Fibroblast of lung (primary cell): Measurements from ENCODE around the gene STK11IP. TPM values are rescaled to one million over a fixed set of nuclear protein-coding genes. Genes with fewer than 3 reads are reported as not detected.
A peak's percentile ranks its signal among the peaks of the same experiment; 100 is the strongest.

Experiments
- DNase-seq, 2 donors: peaks; one replicate each; pipeline versions ENCODE4 v3.0.0 to v3.0.0-alpha.2; 2010; ENCODE audit warnings: low read depth in 2 of 2
- H2AFZ ChIP-seq: 2 replicates; pipeline ENCODE4 v1.5.1; 2012; ENCODE audit warnings: low read length, control low read depth, inconsistent platforms
- H3K27ac ChIP-seq: 2 replicates; pipeline ENCODE4 v1.5.1; 2011; ENCODE audit warnings: low read length, control low read depth; ENCODE audit not compliant: insufficient read depth
- H3K27me3 ChIP-seq: 2 replicates; pipeline ENCODE4 v1.5.1; 2011; ENCODE audit warnings: mild to moderate bottlenecking, low read length; ENCODE audit not compliant: control insufficient read depth, insufficient read depth
- H3K36me3 ChIP-seq: 2 replicates; pipeline ENCODE4 v1.5.1; 2011; ENCODE audit warnings: low read length; ENCODE audit not compliant: control insufficient read depth, insufficient read depth
- H3K4me1 ChIP-seq: 2 replicates; pipeline ENCODE4 v1.5.1; 2011; ENCODE audit warnings: low read length; ENCODE audit not compliant: control insufficient read depth, insufficient read depth; ENCODE audit errors: extremely low read depth
- H3K4me2 ChIP-seq: 2 replicates; pipeline ENCODE4 v1.5.1; 2011; ENCODE audit warnings: low read length, control low read depth; ENCODE audit not compliant: insufficient read depth; ENCODE audit errors: extremely low read depth
- H3K4me3 ChIP-seq, 4 experiments: fragments of 200-600 bp in 1 of 4; sonication (generic) in 1 of 4; replicated peaks in 1 of 4; 2 replicates each; pipeline ENCODE4 v1.5.1; 2011 to 2016; ENCODE audit warnings: low read length in 4 of 4, low read depth in 3 of 4, mild to moderate bottlenecking in 3 of 4, control low read depth in 2 of 4, inconsistent platforms in 1 of 4, mixed read lengths in 1 of 4; ENCODE audit not compliant: insufficient read depth in 1 of 4; ENCODE audit errors: control extremely low read depth in 1 of 4
- H3K79me2 ChIP-seq: 2 replicates; pipeline ENCODE4 v1.5.1; 2012; ENCODE audit warnings: mild to moderate bottlenecking, low read length, inconsistent platforms; ENCODE audit not compliant: control insufficient read depth, insufficient read depth
- H3K9ac ChIP-seq: 2 replicates; pipeline ENCODE4 v1.5.1; 2011; ENCODE audit warnings: mild to moderate bottlenecking, low read length, control low read depth; ENCODE audit not compliant: insufficient read depth
- H3K9me3 ChIP-seq: 2 replicates; pipeline ENCODE4 v1.5.1; 2012; ENCODE audit warnings: low read depth, low read length; ENCODE audit not compliant: control insufficient read depth, insufficient read depth
- H4K20me1 ChIP-seq: 2 replicates; pipeline ENCODE4 v1.5.1; 2011; ENCODE audit warnings: low read length; ENCODE audit not compliant: control insufficient read depth, insufficient read depth; ENCODE audit errors: extremely low read depth
- EZH2 ChIP-seq: IDR thresholded peaks from 2 replicates; pipeline ENCODE4 v1.5.1; 2012; ENCODE audit warnings: low read length, control low read depth, mild to moderate bottlenecking; ENCODE audit errors: missing control alignments
- polyA plus RNA-seq, 2 donors: library from polyadenylated mRNA; depleted of rRNA in 1 of 2; stranded (reverse) in 1 of 2; unstranded in 1 of 2; fragments of >200 nt; gene quantifications; 2 replicates each; pipeline ENCODE4 v1.2.1, GENCODE V29; 2011 to 2012; ENCODE audit warnings: missing spikeins in 1 of 2
- total RNA-seq: library from RNA; depleted of rRNA; stranded (reverse); fragments of >200 nt; gene quantifications from 2 replicates; pipeline ENCODE4 v1.2.1, GENCODE V29; 2014
- TF ChIP-seq, protein P1 (sequence below), 2 donors: IDR thresholded peaks in 1 of 2; conservative IDR thresholded peaks in 1 of 2; 1 replicate in 1 of 2; 2 replicates in 1 of 2; pipeline ENCODE4 v1.5.1; 2011 to 2012; ENCODE audit warnings: low read length in 2 of 2, control low read depth in 1 of 2, inconsistent platforms in 1 of 2, low read depth in 1 of 2, mild to moderate bottlenecking in 1 of 2

The STK11IP gene
- total and polyA plus RNA-seq, 2 donors (not counting 1 experiment from before 2014, with no cell fraction given): 5.6 to 16.8 TPM

DNA sequence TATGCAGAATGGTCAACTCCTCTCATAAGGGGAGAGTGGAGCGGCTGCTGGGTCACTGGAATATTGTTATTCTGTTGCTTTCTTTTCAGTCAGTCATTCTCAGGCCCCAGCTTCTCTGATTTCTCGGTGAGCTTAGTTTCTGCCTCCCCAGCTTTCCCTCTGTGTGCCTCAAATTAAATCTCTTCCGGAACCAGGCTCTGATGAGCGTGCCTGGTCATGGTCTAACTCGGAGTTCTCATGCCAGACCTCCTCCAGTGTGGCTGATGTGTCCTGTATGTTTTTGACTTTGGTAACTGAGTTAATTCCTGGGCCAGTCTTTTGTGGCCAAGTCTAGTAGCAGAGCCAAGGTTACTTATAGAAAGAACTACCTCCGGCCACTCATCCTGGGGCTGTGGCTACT, 4.9 kb upstream of the STK11IP start:
- DNase-seq: no peak

DNA sequence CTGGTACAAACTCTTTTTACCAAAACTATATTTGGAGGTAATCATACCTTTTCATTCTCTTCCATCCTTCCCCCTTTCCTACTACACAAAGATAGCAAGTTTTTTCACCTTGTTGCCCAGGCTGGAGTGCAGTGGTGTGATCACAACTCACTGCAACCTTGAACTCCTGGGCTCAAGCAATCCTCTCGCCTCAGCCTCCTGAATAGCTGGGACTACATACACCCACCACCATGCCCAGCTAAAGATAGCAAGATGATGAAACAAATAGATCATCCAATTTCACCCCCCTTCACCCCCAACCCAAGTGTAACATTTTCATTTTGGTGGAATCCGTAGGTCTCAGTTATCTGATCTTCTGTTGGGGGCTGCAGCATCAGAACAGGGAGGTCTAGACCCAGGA, 4.5 kb upstream of the STK11IP start:
- Histone ChIP-seq H2AFZ (no peak overlapping the region), H4K20me1 (no peaks in the 10 kb centered on the region), H3K27me3 (no peaks in the 10 kb centered on the region), H3K9me3 (no peaks in the 10 kb centered on the region), H3K9ac (no peak overlapping the region), H3K27ac (no peak overlapping the region), H3K4me3 (no peak overlapping the region), H3K4me1 (peaks cover under 1% of the 10 kb centered on the region), H3K4me2 (no peak overlapping the region), H3K79me2 (no peaks in the 10 kb centered on the region), H3K36me3 (no peaks in the 10 kb centered on the region)
- no peak for DNase-seq
- TF ChIP-seq, protein P1, sequence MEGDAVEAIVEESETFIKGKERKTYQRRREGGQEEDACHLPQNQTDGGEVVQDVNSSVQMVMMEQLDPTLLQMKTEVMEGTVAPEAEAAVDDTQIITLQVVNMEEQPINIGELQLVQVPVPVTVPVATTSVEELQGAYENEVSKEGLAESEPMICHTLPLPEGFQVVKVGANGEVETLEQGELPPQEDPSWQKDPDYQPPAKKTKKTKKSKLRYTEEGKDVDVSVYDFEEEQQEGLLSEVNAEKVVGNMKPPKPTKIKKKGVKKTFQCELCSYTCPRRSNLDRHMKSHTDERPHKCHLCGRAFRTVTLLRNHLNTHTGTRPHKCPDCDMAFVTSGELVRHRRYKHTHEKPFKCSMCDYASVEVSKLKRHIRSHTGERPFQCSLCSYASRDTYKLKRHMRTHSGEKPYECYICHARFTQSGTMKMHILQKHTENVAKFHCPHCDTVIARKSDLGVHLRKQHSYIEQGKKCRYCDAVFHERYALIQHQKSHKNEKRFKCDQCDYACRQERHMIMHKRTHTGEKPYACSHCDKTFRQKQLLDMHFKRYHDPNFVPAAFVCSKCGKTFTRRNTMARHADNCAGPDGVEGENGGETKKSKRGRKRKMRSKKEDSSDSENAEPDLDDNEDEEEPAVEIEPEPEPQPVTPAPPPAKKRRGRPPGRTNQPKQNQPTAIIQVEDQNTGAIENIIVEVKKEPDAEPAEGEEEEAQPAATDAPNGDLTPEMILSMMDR (conservative IDR thresholded peaks at IDR 0.05 in 1 of 2, IDR thresholded peaks at IDR 0.05 in 1 of 2; ENCODE audit: low read depth in 1 of 2, low read length in 2 of 2): no peak
- TF ChIP-seq EZH2: no peak

More for the DNA sequence above, 4.9 kb upstream of the STK11IP start:
- Histone ChIP-seq H3K9ac (no peak overlapping the region), H3K4me1 (no peaks in the 10 kb centered on the region), H3K79me2 (no peaks in the 10 kb centered on the region), H3K27ac (no peak overlapping the region), H2AFZ (no peak overlapping the region), H3K4me3 (no peak overlapping the region), H3K9me3 (no peaks in the 10 kb centered on the region), H3K4me2 (no peak overlapping the region), H3K27me3 (no peaks in the 10 kb centered on the region), H3K36me3 (no peaks in the 10 kb centered on the region), H4K20me1 (no peaks in the 10 kb centered on the region)
- TF ChIP-seq EZH2: no peak
- TF ChIP-seq, protein P1 (conservative IDR thresholded peaks at IDR 0.05 in 1 of 2, IDR thresholded peaks at IDR 0.05 in 1 of 2; ENCODE audit: low read depth in 1 of 2, low read length in 2 of 2): no peak

DNA sequence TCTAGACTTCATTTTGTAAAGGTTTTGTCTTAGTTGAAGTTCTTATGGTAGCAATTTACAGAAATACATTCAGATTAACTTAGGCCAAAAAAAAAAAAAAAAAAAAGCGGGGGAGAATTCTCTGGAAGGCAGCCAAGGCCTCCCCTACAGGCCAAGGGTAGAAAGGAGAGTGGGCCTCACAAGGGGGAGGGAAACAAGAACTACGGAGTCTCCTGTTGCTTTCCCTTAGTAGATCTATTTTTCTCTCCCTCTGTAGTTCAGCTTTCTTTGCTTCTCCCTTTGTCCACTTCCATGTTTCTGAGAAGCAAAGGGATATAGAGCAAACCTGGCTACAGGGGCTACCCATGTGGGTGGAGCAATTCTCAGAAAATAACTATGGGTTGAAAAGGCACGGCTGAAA, 2.4 kb upstream of the STK11IP start:
- H3K4me2 ChIP-seq: no peak overlapping the region
- no peaks in the 10 kb centered on the region for H4K20me1 ChIP-seq
- H3K9me3 ChIP-seq: no peaks in the 10 kb centered on the region
- H3K27me3 ChIP-seq: no peaks in the 10 kb centered on the region
- no peaks in the 10 kb centered on the region for H3K79me2 ChIP-seq
- H3K4me3 ChIP-seq: no peak overlapping the region
- DNase-seq: peak in 1 of 2 donors; percentile 18
- no peak overlapping the region for H2AFZ ChIP-seq
- H3K36me3 ChIP-seq: no peaks in the 10 kb centered on the region
- H3K9ac ChIP-seq: no peak overlapping the region
- H3K27ac ChIP-seq: no peak overlapping the region
- no peak for TF ChIP-seq EZH2
- TF ChIP-seq, protein P1 (conservative IDR thresholded peaks at IDR 0.05 in 1 of 2, IDR thresholded peaks at IDR 0.05 in 1 of 2; ENCODE audit: low read depth in 1 of 2, low read length in 2 of 2): no peak
- H3K4me1 ChIP-seq: peaks cover 2% of the 10 kb centered on the region
